GM12801 (cell line): Measurements from ENCODE around the gene ARHGAP42.

ENCODE experiments used
- CTCF ChIP-seq: IDR thresholded peaks from one replicate; pipeline ENCODE4 v1.5.1; 2011; ENCODE audit warnings: control low read depth; ENCODE audit not compliant: insufficient read length; ENCODE audit errors: extremely low read depth

Gene ARHGAP42

GRCh38 chr11:100739666-100740065 lies 52.6 kb downstream of the ARHGAP42 start:
- TF ChIP-seq CTCF: no peak

- no peak for TF ChIP-seq CTCF
Measured at GRCh38 chr11:100740440-100740839, 53.4 kb downstream of the ARHGAP42 start.

GRCh38 chr11:100741866-100742625 lies 55.0 kb downstream of the ARHGAP42 start:
- TF ChIP-seq CTCF: no peak

- no peak for TF ChIP-seq CTCF
Measured at GRCh38 chr11:100746448-100746847, 59.4 kb downstream of the ARHGAP42 start.

GRCh38 chr11:100748153-100748552 lies 61.1 kb downstream of the ARHGAP42 start:
- TF ChIP-seq CTCF: no peak

- TF ChIP-seq CTCF: no peak
Measured at GRCh38 chr11:100752371-100753171, 65.5 kb downstream of the ARHGAP42 start.

GRCh38 chr11:100753172-100753543 lies 66.1 kb downstream of the ARHGAP42 start:
- no peak for TF ChIP-seq CTCF
